Stimulated activated CD4-positive, alpha-beta T cell treated with anti-CD3 and anti-CD28 coated beads, Interleukin-1b, Interleukin-23, amount 100 ng/mL, for 4 hours (primary cell): Measurements from ENCODE around the gene RFXAP.

Experiments used
- DNase-seq, 2 donors: peaks; one replicate each; pipeline ENCODE4 v3.0.0-alpha.2; 2020; ENCODE audit warnings: low read depth in 2 of 2

RFXAP gene

DNA sequence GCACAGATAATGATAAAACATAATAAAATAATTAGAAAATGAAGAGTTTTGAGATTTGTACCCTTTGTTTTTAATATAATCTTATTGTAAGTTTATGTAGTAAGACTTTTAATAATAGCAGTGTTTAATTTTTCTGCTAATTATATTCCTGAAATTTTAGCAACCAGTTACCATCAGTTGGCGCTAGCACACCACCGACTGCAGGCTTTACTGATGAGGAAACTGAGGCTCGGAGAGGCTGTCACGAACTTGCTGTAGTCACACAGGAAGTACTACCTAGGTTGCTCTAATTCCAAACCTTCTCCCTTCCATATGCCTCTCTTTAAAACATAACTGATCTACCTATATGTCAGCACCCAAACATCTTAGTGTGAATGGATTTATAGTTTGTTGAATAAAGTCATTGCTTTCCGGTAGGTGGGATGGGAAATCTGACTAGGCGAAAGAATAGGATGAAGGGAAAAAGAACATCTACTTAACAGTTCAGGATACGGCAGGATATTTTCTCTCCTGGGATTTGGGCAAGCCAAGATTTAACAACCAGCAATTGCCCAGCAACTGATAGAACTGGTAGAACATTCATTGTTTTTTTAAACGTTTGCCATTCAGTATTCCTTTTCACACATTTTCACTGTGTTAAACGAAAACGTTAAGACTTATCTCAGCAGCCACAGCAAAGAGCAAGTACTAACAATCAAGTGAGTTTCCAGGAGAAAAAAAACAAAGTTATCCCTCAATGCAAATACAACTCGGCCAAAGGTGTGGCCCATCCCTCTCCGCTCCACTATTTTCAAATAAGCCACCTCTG, 822 bp upstream of the RFXAP start:
- no peak for DNase-seq

GRCh38 chr13:36819739-36820090, 693 bp downstream of the RFXAP start:
- DNase-seq, result peak in 1 of 2 donors; percentile 11

- no peak for DNase-seq
These were observed 1.2 kb downstream of the RFXAP start for GRCh38 chr13:36820222-36820621.

- DNase-seq, result no peak
These were observed 3.8 kb downstream of the RFXAP start for GRCh38 chr13:36822785-36823184.

DNA sequence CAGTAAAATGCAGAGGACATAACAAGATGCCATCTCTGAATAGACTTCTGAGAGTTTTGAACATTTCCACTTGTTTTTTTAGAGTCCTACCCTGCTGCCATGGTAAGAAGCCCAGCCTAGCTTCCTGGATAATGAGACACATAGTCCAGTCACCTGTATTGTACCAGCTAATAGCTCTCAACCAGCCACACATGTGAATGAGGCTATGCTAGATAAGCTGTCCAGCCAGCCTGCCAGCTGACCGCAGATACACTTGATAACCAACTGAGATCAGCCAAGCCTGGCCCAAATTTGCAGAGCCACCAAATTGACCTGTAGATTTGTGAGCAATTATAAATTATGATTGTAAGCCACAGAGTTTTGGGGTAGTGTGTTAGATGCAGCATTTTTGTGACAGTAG, 10.7 kb downstream of the RFXAP start:
- no peak for DNase-seq

- no peak for DNase-seq
These were observed 12.3 kb downstream of the RFXAP start for GRCh38 chr13:36831291-36831690.

GRCh38 chr13:36834299-36834698, 15.3 kb downstream of the RFXAP start:
- DNase-seq, result no peak

GRCh38 chr13:36837354-36838092, 18.5 kb downstream of the RFXAP start:
- no peak for DNase-seq

DNA sequence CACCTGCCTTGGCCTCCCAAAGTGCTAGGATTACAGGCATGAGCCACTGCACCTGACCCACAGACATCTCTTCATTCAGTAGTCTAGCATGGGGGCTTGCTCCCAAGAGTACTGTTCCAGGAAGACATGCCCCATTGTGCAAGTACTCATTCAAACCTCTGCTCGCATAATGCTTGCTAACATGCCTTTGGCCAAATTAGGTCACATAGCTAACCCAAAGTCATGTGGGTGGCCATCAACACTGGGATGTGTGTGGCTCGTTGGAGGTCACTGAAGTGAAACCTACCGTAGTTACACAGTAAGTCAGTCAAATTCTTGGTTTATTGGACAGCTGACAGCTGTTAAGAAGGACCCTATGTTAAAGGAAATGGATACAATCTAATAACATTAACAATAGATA, 20.3 kb downstream of the RFXAP start:
- DNase-seq, result no peak

DNA sequence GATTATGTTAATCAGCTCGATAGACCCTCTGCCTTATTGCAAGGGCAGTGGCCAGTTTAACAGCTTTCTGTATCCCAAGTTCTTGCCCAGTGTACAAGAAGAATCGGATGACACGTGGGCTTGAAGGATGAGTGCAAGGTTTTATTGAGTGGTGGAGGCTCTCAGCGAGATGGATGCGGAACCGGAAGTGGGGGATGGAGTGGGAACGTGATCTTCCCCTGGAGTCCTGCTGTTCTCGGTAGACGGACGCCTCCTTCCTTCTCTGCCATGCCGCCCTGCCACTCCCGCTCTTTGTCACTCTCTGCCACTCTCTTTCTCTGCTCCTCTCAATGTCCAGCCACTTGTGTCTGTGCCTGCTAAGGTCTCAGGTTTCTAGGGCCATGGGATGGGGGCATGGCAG, 21.0 kb downstream of the RFXAP start:
- no peak for DNase-seq

DNA sequence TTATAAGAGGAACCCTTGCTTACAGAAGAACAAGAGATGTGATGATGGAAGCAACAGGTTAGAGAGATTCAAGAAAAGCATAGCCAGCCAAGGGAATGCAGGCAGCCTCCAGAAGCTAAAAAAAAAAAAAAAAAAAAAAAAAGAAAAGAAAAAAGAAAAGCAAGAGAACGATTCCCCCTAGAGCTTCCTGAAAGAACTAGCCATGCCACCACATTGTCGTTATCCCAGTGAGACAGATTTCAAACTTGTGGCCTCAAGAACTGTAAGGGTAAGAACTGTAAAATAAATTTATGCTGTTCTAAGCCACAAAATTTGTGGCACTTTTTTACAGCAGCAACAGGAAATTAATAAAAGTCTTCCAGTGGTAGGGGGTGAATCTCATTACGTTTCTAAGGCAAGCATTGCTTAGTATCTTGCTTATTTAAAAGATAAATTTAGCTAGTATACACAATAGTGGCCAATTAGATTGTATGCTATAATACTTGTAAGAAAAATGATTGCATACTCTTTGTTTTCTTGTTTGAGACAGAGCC, 21.8 kb downstream of the RFXAP start:
- no peak for DNase-seq

- no peak for DNase-seq
These were observed 22.4 kb downstream of the RFXAP start for GRCh38 chr13:36841391-36841790.

GRCh38 chr13:36847606-36848005, 28.6 kb downstream of the RFXAP start:
- DNase-seq, result no peak

- no peak for DNase-seq
These were observed 29.4 kb downstream of the RFXAP start for GRCh38 chr13:36848199-36848982.

- no peak for DNase-seq
These were observed 31.9 kb downstream of the RFXAP start for GRCh38 chr13:36850790-36851438.

DNA sequence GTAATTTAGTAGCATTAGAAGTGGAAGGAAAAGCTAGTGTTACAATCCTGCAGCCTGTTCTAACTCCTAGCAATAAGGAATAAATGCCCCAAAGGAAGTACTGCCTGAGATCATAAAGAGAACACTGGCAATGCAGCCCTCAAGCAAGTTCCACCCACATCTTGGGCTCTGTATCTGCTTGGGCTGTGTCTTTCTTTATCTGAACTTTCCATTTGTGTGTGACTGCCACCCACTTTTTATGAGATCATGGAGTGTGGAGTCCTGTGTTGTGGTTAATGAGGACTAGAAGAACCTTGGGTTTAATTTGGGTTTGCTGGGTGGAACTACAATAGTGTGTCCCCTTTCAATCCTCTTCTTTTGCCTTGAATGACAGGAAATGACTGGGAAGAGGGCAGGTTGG, 38.2 kb downstream of the RFXAP start:
- no peak for DNase-seq

DNA sequence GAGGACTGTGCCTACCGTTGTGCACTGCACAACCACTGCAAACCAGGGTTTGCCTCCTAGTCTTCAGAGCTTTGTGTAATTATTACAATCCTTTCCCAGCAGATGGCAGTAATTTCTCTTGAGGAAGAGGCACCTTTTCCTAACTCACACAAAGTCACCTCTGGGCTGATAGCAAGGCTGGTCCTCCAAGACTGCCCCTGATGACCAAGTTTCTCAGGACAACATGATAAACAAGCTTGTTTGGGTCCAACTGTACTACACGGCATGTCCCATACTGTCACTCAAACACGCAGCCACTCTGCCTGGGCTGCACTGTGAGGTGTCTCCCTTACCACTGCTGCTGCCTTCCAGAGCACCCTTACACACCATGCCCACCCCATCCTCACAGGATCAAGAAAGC, 39.3 kb downstream of the RFXAP start:
- no peak for DNase-seq

DNA sequence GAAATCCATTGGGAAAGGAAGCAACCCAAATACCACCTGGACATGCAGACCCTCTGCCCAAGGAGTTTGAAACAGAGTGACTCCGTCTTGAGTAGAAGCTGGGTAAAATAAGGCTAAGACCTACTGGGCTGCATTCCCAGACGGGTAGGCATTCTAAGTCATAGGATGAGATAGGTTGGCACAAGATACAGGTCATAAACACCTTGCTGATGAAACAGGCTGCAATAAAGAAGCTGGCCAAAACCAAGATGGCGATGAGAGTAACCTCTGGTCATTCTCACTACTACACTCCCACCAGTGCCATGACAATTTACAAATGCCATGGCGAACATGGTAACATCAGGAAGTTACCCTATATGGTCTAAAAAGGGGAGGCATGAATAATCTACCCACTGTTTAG, 40.2 kb downstream of the RFXAP start:
- DNase-seq, result no peak

DNA sequence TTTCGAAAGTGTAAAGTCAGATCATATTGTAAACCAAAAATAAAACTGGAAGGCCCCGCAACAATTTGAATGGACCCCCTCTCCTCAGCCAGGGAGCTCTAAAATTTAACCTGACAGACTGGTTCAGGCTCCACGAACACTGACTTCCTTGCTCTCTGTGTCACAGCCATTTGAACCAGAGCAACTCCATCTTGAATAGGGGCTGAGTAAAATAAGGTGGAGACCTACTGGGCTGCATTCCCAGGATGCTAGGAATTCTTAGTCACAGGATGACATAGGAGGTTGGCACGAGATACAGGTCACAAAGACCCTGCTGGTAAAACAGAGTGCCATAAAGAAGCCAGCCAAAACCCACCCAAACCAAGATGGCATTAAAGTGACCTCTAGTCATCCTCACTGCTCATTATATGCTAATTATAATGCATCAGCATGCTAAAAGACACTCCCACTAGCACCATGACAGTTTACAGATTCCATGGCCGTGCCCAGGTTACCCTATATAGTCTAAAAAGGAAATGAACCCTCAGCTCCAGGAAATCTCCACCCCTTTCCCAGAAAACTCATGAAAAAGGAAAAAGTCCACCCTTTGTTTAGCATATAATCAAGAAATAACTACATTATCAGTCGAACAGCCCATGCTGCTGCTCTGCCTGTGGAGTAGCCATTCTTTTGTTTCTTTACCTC, 43.1 kb downstream of the RFXAP start:
- no peak for DNase-seq

- DNase-seq, result no peak
These were observed 43.7 kb downstream of the RFXAP start for GRCh38 chr13:36862722-36863121.

DNA sequence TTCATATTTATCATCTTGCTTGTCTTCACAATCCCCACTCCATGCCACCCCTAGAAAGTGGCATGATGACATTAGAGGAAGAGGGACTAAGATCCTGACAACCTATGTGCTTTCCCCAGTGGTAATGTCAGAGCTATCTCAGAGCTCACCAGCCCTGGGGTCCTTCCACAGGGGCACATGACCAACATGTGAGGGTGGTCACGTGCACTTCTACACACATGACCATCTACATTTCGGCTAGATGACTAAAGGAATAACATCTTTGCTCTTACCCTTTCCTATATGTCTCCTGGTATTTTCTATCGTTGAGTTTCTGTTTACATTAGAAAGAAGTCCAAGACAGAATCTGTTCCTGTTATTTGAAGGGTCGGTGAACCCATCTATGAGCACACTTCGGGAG, 46.2 kb downstream of the RFXAP start:
- no peak for DNase-seq
